GM12891 (cell line): ENCODE data around the gene CAMTA1.

Experiments used
- POLR2A ChIP-seq: IDR thresholded peaks from 2 replicates; pipeline ENCODE4 v1.6.1; 2011; ENCODE audit warnings: low read depth, low read length, control low read depth
- POLR2AphosphoS5 ChIP-seq: IDR thresholded peaks from 2 replicates; pipeline ENCODE4 v1.6.1; 2011; ENCODE audit warnings: low read depth, low read length, control low read depth
- POU2F2 ChIP-seq: IDR thresholded peaks from 2 replicates; pipeline ENCODE4 v1.6.1; 2011; ENCODE audit warnings: low read depth, mild to moderate bottlenecking, control low read depth, low read length, moderate library complexity
- SPI1 ChIP-seq: IDR thresholded peaks from 2 replicates; pipeline ENCODE4 v1.6.1; 2011; ENCODE audit warnings: low read depth, low read length, control low read depth
- TAF1 ChIP-seq: IDR thresholded peaks from 2 replicates; pipeline ENCODE4 v1.6.1; 2011; ENCODE audit warnings: low read depth, low read length, control low read depth

DNA sequence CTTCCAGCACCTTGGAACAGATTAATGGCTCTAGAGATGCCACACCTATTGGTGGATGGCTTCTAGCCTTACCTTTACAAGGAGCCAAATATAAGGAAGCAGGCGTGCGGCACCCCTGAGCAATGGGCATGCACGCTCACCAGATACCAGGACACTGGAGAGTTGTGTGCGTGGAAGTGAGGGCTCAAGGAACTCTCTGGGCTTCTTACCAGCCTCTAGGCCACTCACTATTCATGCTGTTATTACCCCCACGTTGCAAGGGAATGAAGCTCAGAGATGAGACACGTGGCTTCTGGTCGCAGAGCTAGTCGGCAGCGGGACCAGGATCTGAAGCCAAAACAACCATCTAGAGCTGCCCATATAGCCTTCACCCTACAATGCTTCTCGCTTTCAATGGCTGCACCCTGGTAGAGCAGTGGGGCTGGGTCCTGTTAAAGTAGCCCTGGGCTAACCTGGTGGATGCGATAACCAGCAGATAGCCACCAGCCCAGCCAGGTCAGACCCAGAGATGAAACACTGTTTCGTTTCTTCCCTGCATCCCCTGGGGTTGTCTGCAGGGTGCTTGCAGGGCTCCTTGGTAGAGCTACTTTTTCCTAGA lies 589.4 kb downstream of the CAMTA1 start:
- no peak for TF ChIP-seq POLR2A
- TF ChIP-seq POLR2AphosphoS5, result no peak
- no peak for TF ChIP-seq POU2F2
- no peak for TF ChIP-seq SPI1
- TF ChIP-seq TAF1, result no peak
